GM12892 (cell line): ENCODE results near the gene CACNA2D3.

Experiments used
- POLR2A ChIP-seq: IDR thresholded peaks from 2 replicates; pipeline ENCODE4 v1.6.1; 2011; ENCODE audit warnings: low read depth, low read length, control low read depth
- POLR2AphosphoS5 ChIP-seq: IDR thresholded peaks from 2 replicates; pipeline ENCODE4 v1.6.1; 2011; ENCODE audit warnings: low read depth, low read length, control low read depth
- TAF1 ChIP-seq: IDR thresholded peaks from 2 replicates; pipeline ENCODE4 v1.6.1; 2011; ENCODE audit warnings: low read depth, mild to moderate bottlenecking, control low read depth, low read length, borderline replicate concordance

GRCh38 chr3:54232618-54233017 lies 110.3 kb downstream of the CACNA2D3 start:
- TF ChIP-seq POLR2AphosphoS5 (no peak), POLR2A (no peak), TAF1 (no peak)
